Skin of body (tissue), 2 donors: Measurements from ENCODE around the gene SLC12A9. TPM values are rescaled to one million over a fixed set of nuclear protein-coding genes. Genes with fewer than 3 reads are reported as not detected.

ENCODE experiments used
- DNase-seq: peaks from one replicate; lab custom pipeline; 2025; lab: John Stamatoyannopoulos, UW
- total RNA-seq: library from RNA; depleted of rRNA; stranded (reverse); fragments of >200 nt; gene quantifications from one replicate; pipeline ENCODE4 v1.2.3, GENCODE V29; 2014

SLC12A9 gene
- total RNA-seq, 1 donor from 2014 or later, result 12.2 TPM

GRCh38 chr7:100882201-100882600 is 29.7 kb downstream of the SLC12A9 start:
- no peak for DNase-seq

GRCh38 chr7:100882785-100883526 is 30.4 kb downstream of the SLC12A9 start:
- no peak for DNase-seq

- no peak for DNase-seq
Observed at GRCh38 chr7:100884736-100885439, 32.4 kb downstream of the SLC12A9 start.

GRCh38 chr7:100885440-100886141 is 33.1 kb downstream of the SLC12A9 start:
- DNase-seq, result no peak

GRCh38 chr7:100886142-100886935 is 33.8 kb downstream of the SLC12A9 start:
- no peak for DNase-seq

- no peak for DNase-seq
Observed at GRCh38 chr7:100886936-100887515, 34.5 kb downstream of the SLC12A9 start.

GRCh38 chr7:100887516-100888290 is 35.2 kb downstream of the SLC12A9 start:
- DNase-seq, result no peak

GRCh38 chr7:100888291-100888987 is 35.9 kb downstream of the SLC12A9 start:
- no peak for DNase-seq

- DNase-seq, result no peak
Observed at GRCh38 chr7:100888988-100889750, 36.7 kb downstream of the SLC12A9 start, which contains the start of gene UFSP1. Gene UFSP1 (minus strand): TSS chr7:100889715. CDS start chr7:100889271, 444 bp downstream.

- no peak for DNase-seq
Observed at GRCh38 chr7:100890653-100891567, 38.4 kb downstream of the SLC12A9 start.

GRCh38 chr7:100891568-100892247 is 39.2 kb downstream of the SLC12A9 start:
- no peak for DNase-seq

- DNase-seq, result no peak
Observed at GRCh38 chr7:100892364-100893317, 40.1 kb downstream of the SLC12A9 start.

- no peak for DNase-seq
Observed at GRCh38 chr7:100893318-100893895, 40.9 kb downstream of the SLC12A9 start.

GRCh38 chr7:100893910-100894721 is 41.6 kb downstream of the SLC12A9 start:
- DNase-seq, result no peak
